BLaER1 (cell line): ENCODE data around the gene ALS2CL.

ENCODE experiments used
- H3K27ac ChIP-seq: shearing (Covaris generic); formaldehyde crosslinking; 2 replicates; pipeline ENCODE4 v1.8.1; 2022
- H3K27me3 ChIP-seq: shearing (Covaris generic); formaldehyde crosslinking; 2 replicates; pipeline ENCODE4 v1.8.1; 2022
- H3K36me3 ChIP-seq: shearing (Covaris generic); formaldehyde crosslinking; 2 replicates; pipeline ENCODE4 v1.8.1; 2022
- H3K4me1 ChIP-seq: shearing (Covaris generic); formaldehyde crosslinking; 2 replicates; pipeline ENCODE4 v1.8.1; 2022
- H3K4me2 ChIP-seq: shearing (Covaris generic); formaldehyde crosslinking; 2 replicates; pipeline ENCODE4 v1.8.1; 2022
- H3K4me3 ChIP-seq: shearing (Covaris generic); formaldehyde crosslinking; 2 replicates; pipeline ENCODE4 v1.8.1; 2022
- H3K9ac ChIP-seq: shearing (Covaris generic); formaldehyde crosslinking; 2 replicates; pipeline ENCODE4 v1.8.1; 2022
- H3K9me3 ChIP-seq: shearing (Covaris generic); formaldehyde crosslinking; 2 replicates; pipeline ENCODE4 v1.8.1; 2022
- H4K20me1 ChIP-seq: shearing (Covaris generic); formaldehyde crosslinking; 2 replicates; pipeline ENCODE4 v1.8.1; 2022
- Cebpa-rat ChIP-seq: shearing (Covaris generic); IDR thresholded peaks from 2 replicates; pipeline ENCODE4 v1.8.1; 2022

The ALS2CL gene

GRCh38 chr3:46659285-46659684 lies 34.2 kb downstream of the ALS2CL start:
- no peaks in the 10 kb centered on the region; the same call in 1 of the 2 replicates for H3K9me3 ChIP-seq
- peak overlapping the region; percentile 74 for H3K4me2 ChIP-seq
- no peaks in the 10 kb centered on the region for H3K27me3 ChIP-seq
- peaks cover 55% of the 10 kb centered on the region for H3K4me1 ChIP-seq
- H3K27ac ChIP-seq: no peak overlapping the region
- H3K9ac ChIP-seq: no peak overlapping the region
- H3K36me3 ChIP-seq: no peaks in the 10 kb centered on the region
- no peaks in the 10 kb centered on the region for H4K20me1 ChIP-seq
- H3K4me3 ChIP-seq: no peak overlapping the region
- TF ChIP-seq Cebpa-rat: no peak

- Histone ChIP-seq H3K27ac (no peak overlapping the region), H3K4me1 (peaks cover 47% of the 10 kb centered on the region), H3K4me2 (no peak overlapping the region), H3K36me3 (no peaks in the 10 kb centered on the region), H3K9ac (no peak overlapping the region), H3K27me3 (no peaks in the 10 kb centered on the region), H3K9me3 (peaks cover 10% of the 10 kb centered on the region), H3K4me3 (no peak overlapping the region), H4K20me1 (no peaks in the 10 kb centered on the region)
- TF ChIP-seq Cebpa-rat: no peak
These were observed 36.5 kb downstream of the ALS2CL start for GRCh38 chr3:46656778-46657556.

- Histone ChIP-seq H3K4me2 (peak overlapping the region; percentile 47; the same call in 1 of the 2 replicates), H3K9ac (no peak overlapping the region), H4K20me1 (no peaks in the 10 kb centered on the region), H3K9me3 (peaks cover 14% of the 10 kb centered on the region), H3K27me3 (no peaks in the 10 kb centered on the region), H3K36me3 (no peaks in the 10 kb centered on the region), H3K27ac (no peak overlapping the region), H3K4me3 (no peak overlapping the region), H3K4me1 (peaks cover 36% of the 10 kb centered on the region)
- no peak for TF ChIP-seq Cebpa-rat
These were observed 38.2 kb downstream of the ALS2CL start for GRCh38 chr3:46655271-46655670.

GRCh38 chr3:46651084-46651483 lies 42.4 kb downstream of the ALS2CL start:
- Histone ChIP-seq H4K20me1 (no peaks in the 10 kb centered on the region), H3K36me3 (no peaks in the 10 kb centered on the region), H3K27ac (no peak overlapping the region), H3K9ac (no peak overlapping the region), H3K4me2 (no peak overlapping the region), H3K27me3 (no peaks in the 10 kb centered on the region), H3K9me3 (peaks cover 14% of the 10 kb centered on the region), H3K4me3 (no peak overlapping the region), H3K4me1 (peaks cover 9% of the 10 kb centered on the region)
- TF ChIP-seq Cebpa-rat: no peak

- no peak for TF ChIP-seq Cebpa-rat
- Histone ChIP-seq H3K9me3 (peaks cover 14% of the 10 kb centered on the region), H3K27me3 (no peaks in the 10 kb centered on the region), H3K4me2 (no peak overlapping the region), H4K20me1 (no peaks in the 10 kb centered on the region), H3K4me1 (no peaks in the 10 kb centered on the region), H3K4me3 (no peak overlapping the region), H3K27ac (no peak overlapping the region), H3K9ac (no peak overlapping the region), H3K36me3 (no peaks in the 10 kb centered on the region)
These were observed 44.0 kb downstream of the ALS2CL start for GRCh38 chr3:46649436-46649835.

GRCh38 chr3:46648096-46648495 lies 45.4 kb downstream of the ALS2CL start:
- Histone ChIP-seq H3K27ac (no peak overlapping the region), H3K4me1 (peaks cover 7% of the 10 kb centered on the region; the same call in 1 of the 2 replicates), H3K4me3 (no peak overlapping the region), H3K36me3 (no peaks in the 10 kb centered on the region), H3K9ac (no peak overlapping the region), H3K27me3 (no peaks in the 10 kb centered on the region), H4K20me1 (no peaks in the 10 kb centered on the region), H3K4me2 (no peak overlapping the region), H3K9me3 (peaks cover 14% of the 10 kb centered on the region)
- no peak for TF ChIP-seq Cebpa-rat

- no peak for TF ChIP-seq Cebpa-rat
- Histone ChIP-seq H3K4me3 (no peak overlapping the region), H3K27ac (no peak overlapping the region), H3K9me3 (peaks cover 2% of the 10 kb centered on the region; the same call in 1 of the 2 replicates), H3K4me1 (peaks cover 8% of the 10 kb centered on the region; the same call in 1 of the 2 replicates), H3K4me2 (no peak overlapping the region), H3K36me3 (no peaks in the 10 kb centered on the region), H3K9ac (no peak overlapping the region), H3K27me3 (no peaks in the 10 kb centered on the region), H4K20me1 (no peaks in the 10 kb centered on the region)
These were observed 46.8 kb downstream of the ALS2CL start for GRCh38 chr3:46646700-46647099.

GRCh38 chr3:46643701-46644100 lies 49.8 kb downstream of the ALS2CL start:
- H3K9ac ChIP-seq: no peak overlapping the region
- H3K9me3 ChIP-seq: peaks cover 17% of the 10 kb centered on the region
- no peaks in the 10 kb centered on the region for H4K20me1 ChIP-seq
- H3K4me1 ChIP-seq: peaks cover 8% of the 10 kb centered on the region; the same call in 1 of the 2 replicates
- no peak overlapping the region for H3K4me3 ChIP-seq
- H3K27ac ChIP-seq: no peak overlapping the region
- TF ChIP-seq Cebpa-rat: no peak
- no peaks in the 10 kb centered on the region for H3K27me3 ChIP-seq
- no peak overlapping the region for H3K4me2 ChIP-seq
- no peaks in the 10 kb centered on the region for H3K36me3 ChIP-seq

GRCh38 chr3:46642971-46643370 lies 50.5 kb downstream of the ALS2CL start:
- no peak overlapping the region for H3K4me3 ChIP-seq
- H4K20me1 ChIP-seq: no peaks in the 10 kb centered on the region
- H3K4me2 ChIP-seq: no peak overlapping the region
- H3K27ac ChIP-seq: no peak overlapping the region
- H3K36me3 ChIP-seq: no peaks in the 10 kb centered on the region
- TF ChIP-seq Cebpa-rat: peak; percentile 86
- H3K9me3 ChIP-seq: peaks cover 17% of the 10 kb centered on the region
- no peak overlapping the region for H3K9ac ChIP-seq
- H3K27me3 ChIP-seq: no peaks in the 10 kb centered on the region
- peaks cover 8% of the 10 kb centered on the region; the same call in 1 of the 2 replicates for H3K4me1 ChIP-seq

GRCh38 chr3:46640927-46641326 lies 52.6 kb downstream of the ALS2CL start:
- H3K9ac ChIP-seq: no peak overlapping the region
- no peaks in the 10 kb centered on the region for H4K20me1 ChIP-seq
- no peaks in the 10 kb centered on the region for H3K36me3 ChIP-seq
- no peak for TF ChIP-seq Cebpa-rat
- no peaks in the 10 kb centered on the region for H3K27me3 ChIP-seq
- H3K4me2 ChIP-seq: no peak overlapping the region
- peaks cover 17% of the 10 kb centered on the region for H3K9me3 ChIP-seq
- H3K27ac ChIP-seq: no peak overlapping the region
- H3K4me3 ChIP-seq: no peak overlapping the region
- peaks cover 8% of the 10 kb centered on the region; the same call in 1 of the 2 replicates for H3K4me1 ChIP-seq
